ENCODE measurements around the gene SMPDL3B.

- no peak for TF ChIP-seq CTCF (optimal IDR thresholded peaks at IDR 0.05 in 1 of 3, IDR thresholded peaks at IDR 0.05 in 1 of 3, conservative IDR thresholded peaks at IDR 0.05 in 1 of 3; ENCODE audit: extremely low read depth in 1 of 3, insufficient read depth in 2 of 3, low read length in 3 of 3)
- TF ChIP-seq EZH2 (IDR thresholded peaks at IDR 0.05; ENCODE audit: low read length), result no peak
Observed at GRCh38 chr1:27941671-27942540, 7.1 kb downstream of the SMPDL3B start.
